GM23338 (cell line): ENCODE measurements around the gene DMRTB1. TPM values are rescaled to one million over a fixed set of nuclear protein-coding genes. Genes with fewer than 3 reads are reported as not detected.

Source experiments
- ATAC-seq: fragments of 200-7000 bp; cut with Tn5 transposase; 3 replicates; pipeline ENCODE4 v1.9.1; 2020
- DNase-seq: peaks from one replicate; pipeline ENCODE4 v3.0.0-alpha.2; 2015; ENCODE audit warnings: low spot score
- H2AFZ ChIP-seq: fragments of 200-600 bp; sonication (generic); 2 replicates; pipeline ENCODE4 v1.8.0; 2016; ENCODE audit warnings: antibody characterized with exemption, mild to moderate bottlenecking, moderate library complexity
- H3F3A ChIP-seq: fragments of 200-600 bp; sonication (generic); replicated peaks from 2 replicates; pipeline ENCODE4 v1.8.0; 2017; ENCODE audit warnings: antibody characterized with exemption, mixed run types, low read depth
- H3K27ac ChIP-seq: fragments of 200-600 bp; sonication (generic); 2 replicates; pipeline ENCODE4 v1.6.1; 2016; ENCODE audit warnings: low read depth
- H3K27me3 ChIP-seq: fragments of 200-600 bp; sonication (generic); 2 replicates; pipeline ENCODE4 v1.8.0; 2016; ENCODE audit warnings: mild to moderate bottlenecking, mixed run types, moderate library complexity; ENCODE audit not compliant: insufficient read depth
- H3K36me3 ChIP-seq: fragments of 200-600 bp; sonication (generic); 2 replicates; pipeline ENCODE4 v1.8.0; 2016; ENCODE audit warnings: mild to moderate bottlenecking; ENCODE audit not compliant: insufficient read depth
- H3K4me1 ChIP-seq: fragments of 200-600 bp; sonication (generic); 2 replicates; pipeline ENCODE4 v1.8.0; 2016; ENCODE audit warnings: mild to moderate bottlenecking, moderate library complexity; ENCODE audit not compliant: insufficient read depth
- H3K4me2 ChIP-seq: fragments of 200-600 bp; sonication (generic); 2 replicates; pipeline ENCODE4 v1.7.1; 2017; ENCODE audit warnings: mixed run types
- H3K4me3 ChIP-seq: fragments of 200-600 bp; sonication (generic); 2 replicates; pipeline ENCODE4 v1.6.1; 2016; ENCODE audit warnings: mixed run types
- H3K79me2 ChIP-seq: fragments of 200-600 bp; sonication (generic); replicated peaks from 2 replicates; pipeline ENCODE4 v1.8.0; 2017; ENCODE audit warnings: mild to moderate bottlenecking; ENCODE audit not compliant: insufficient read depth
- H3K9me2 ChIP-seq: fragments of 200-600 bp; sonication (generic); 2 replicates; pipeline ENCODE4 v1.8.0; 2017; ENCODE audit not compliant: insufficient read depth
- H4K20me1 ChIP-seq: fragments of 200-600 bp; sonication (generic); replicated peaks from 2 replicates; pipeline ENCODE4 v1.8.0; 2017; ENCODE audit warnings: mild to moderate bottlenecking; ENCODE audit not compliant: insufficient read depth
- H3K27ac Mint-ChIP-seq: 2 replicates; pipeline ENCODE4 v1.8.0; 2020; ENCODE audit warnings: inconsistent platforms, mild to moderate bottlenecking, moderate library complexity, mixed read lengths
- H3K27me3 Mint-ChIP-seq: 3 replicates; pipeline ENCODE4 v1.8.0; 2022; ENCODE audit warnings: low read depth, mild to moderate bottlenecking, moderate library complexity, mixed read lengths, inconsistent platforms; ENCODE audit not compliant: insufficient read depth, poor library complexity
- H3K36me3 Mint-ChIP-seq: 3 replicates; pipeline ENCODE4 v1.8.0; 2021; ENCODE audit warnings: low read depth, mild to moderate bottlenecking, inconsistent platforms, moderate library complexity, mixed read lengths
- H3K4me1 Mint-ChIP-seq: 3 replicates; pipeline ENCODE4 v1.8.0; 2020; ENCODE audit warnings: mild to moderate bottlenecking, inconsistent platforms, mixed read lengths
- H3K4me3 Mint-ChIP-seq: 3 replicates; pipeline ENCODE4 v1.8.0; 2021; ENCODE audit warnings: moderate library complexity, mild to moderate bottlenecking, inconsistent platforms, mixed read lengths
- H3K9me3 Mint-ChIP-seq: 3 replicates; pipeline ENCODE4 v1.8.0; 2020; ENCODE audit warnings: moderate library complexity, mild to moderate bottlenecking, inconsistent platforms, mixed read lengths
- CREB1 ChIP-seq: fragments of 250-450 bp; sonication (Bioruptor Pico); IDR thresholded peaks from 2 replicates; pipeline ENCODE4 v1.5.0; 2020; ENCODE audit warnings: low read depth, mild to moderate bottlenecking, moderate library complexity
- CTCF ChIP-seq, 2 experiments: fragments of 200-600 bp in 1 of 2; sonication (generic) in 1 of 2; conservative IDR thresholded peaks; 2 replicates each; pipeline versions ENCODE4 v1.5.1 to v1.6.1; 2016 to 2017; ENCODE audit warnings: antibody characterized with exemption in 2 of 2, low read depth in 2 of 2, mild to moderate bottlenecking in 2 of 2, moderate library complexity in 1 of 2
- EZH2phosphoT487 ChIP-seq: fragments of 200-600 bp; sonication (generic); IDR thresholded peaks from one replicate; pipeline ENCODE4 v1.8.1; 2018; ENCODE audit warnings: antibody characterized with exemption; ENCODE audit not compliant: unreplicated experiment
- NANOG ChIP-seq: IDR thresholded peaks from 2 replicates; pipeline ENCODE4 v1.6.1; 2016; ENCODE audit warnings: antibody characterized with exemption, borderline replicate concordance
- POLR2AphosphoS5 ChIP-seq: IDR thresholded peaks from 2 replicates; pipeline ENCODE4 v1.6.1; 2016; ENCODE audit warnings: antibody characterized with exemption, low read depth
- REST ChIP-seq: IDR thresholded peaks from one replicate; pipeline ENCODE4 v1.6.1; 2018; ENCODE audit warnings: antibody characterized with exemption; ENCODE audit not compliant: unreplicated experiment
- STAT1 ChIP-seq: IDR thresholded peaks from one replicate; pipeline ENCODE4 v1.6.1; 2016; ENCODE audit warnings: antibody characterized with exemption; ENCODE audit not compliant: unreplicated experiment
- ZNF114 ChIP-seq: fragments of 250-450 bp; sonication (Bioruptor Pico); IDR thresholded peaks from 2 replicates; pipeline ENCODE4 v1.5.0; 2020; ENCODE audit warnings: mild to moderate bottlenecking, moderate library complexity
- ZNF331 ChIP-seq: fragments of 250-450 bp; sonication (Bioruptor Pico); IDR thresholded peaks from 2 replicates; pipeline ENCODE4 v1.5.0; 2020; ENCODE audit warnings: low read depth, mild to moderate bottlenecking, moderate library complexity
- ZNF462 ChIP-seq: fragments of 250-450 bp; sonication (Bioruptor Pico); IDR thresholded peaks from 2 replicates; pipeline ENCODE4 v1.5.0; 2020; ENCODE audit warnings: mild to moderate bottlenecking, moderate library complexity
- polyA plus RNA-seq: library from polyadenylated mRNA; unstranded; fragments of >200 nt; fragmentation: Nextera tagmentation; extraction: Ambion mirVana; gene quantifications from 2 replicates; pipeline ENCODE4 v1.2.1, GENCODE V29; 2016
- total RNA-seq: library from RNA; depleted of rRNA; stranded (reverse); fragments of >200 nt; shearing (Covaris generic); gene quantifications from 2 replicates; pipeline ENCODE4 v1.2.3, GENCODE V29; 2014

Gene DMRTB1
- total and polyA plus RNA-seq, 2 experiments from 2014 or later, result 0.27 to 1.2 TPM

- Histone ChIP-seq H3K36me3 (no peaks in the 10 kb centered on the region), H3F3A (no peaks in the 10 kb centered on the region), H3K4me1 (peaks cover 10% of the 10 kb centered on the region), H3K27ac (no peak overlapping the region), H3K9me2 (no peaks in the 10 kb centered on the region; the same call in 1 of the 2 replicates), H2AFZ (peak overlapping the region; percentile 43; the same call in 1 of the 2 replicates), H4K20me1 (no peaks in the 10 kb centered on the region), H3K4me3 (no peak overlapping the region), H3K79me2 (no peaks in the 10 kb centered on the region), H3K4me2 (no peak overlapping the region), H3K27me3 (no peaks in the 10 kb centered on the region)
- Mint-ChIP-seq H3K4me1 (peaks cover 38% of the 10 kb centered on the region), H3K9me3 (peaks cover 9% of the 10 kb centered on the region; the same call in 1 of the 3 replicates), H3K27ac (no peak overlapping the region), H3K4me3 (no peak overlapping the region), H3K36me3 (peaks cover 12% of the 10 kb centered on the region), H3K27me3 (peaks cover 19% of the 10 kb centered on the region)
- no peak for TF ChIP-seq EZH2phosphoT487
- TF ChIP-seq REST, result no peak
- TF ChIP-seq STAT1, result no peak
- no peak for TF ChIP-seq ZNF114 (CRISPR knock-in tag)
- no peak for TF ChIP-seq POLR2AphosphoS5
- TF ChIP-seq ZNF331 (CRISPR knock-in tag), result no peak
- no peak for TF ChIP-seq CTCF (conservative IDR thresholded peaks at IDR 0.05; ENCODE audit: low read depth in 2 of 2)
- TF ChIP-seq NANOG, result no peak
- TF ChIP-seq CREB1 (CRISPR knock-in tag), result no peak
- no peak for TF ChIP-seq ZNF462
- DNase-seq (no peak), ATAC-seq (no peak)
Measured at GRCh38 chr1:53411541-53412152, 47.6 kb upstream of the DMRTB1 start.
